Activated CD4-positive, alpha-beta T cell treated with anti-CD3 and anti-CD28 coated beads, Interleukin-2, Interleukin-4, amounts not matched to agents 100 ng/mL and 50 ng/mL, durations not matched to agents 16 hours and 8 hours (primary cell): ENCODE results near the gene BTG4.
A peak's percentile ranks its signal among the peaks of the same experiment; 100 is the strongest.

Experiments
- DNase-seq: peaks from one replicate; pipeline ENCODE4 v3.0.0-alpha.2; 2020; ENCODE audit warnings: low spot score

BTG4 gene

GRCh38 chr11:111512296-111513239 is at the start of gene BTG4:
TSS of gene BTG4 (minus strand) at chr11:111512386. CDS start at chr11:111498776, 13,610 bp downstream.
- DNase-seq = no peak

GRCh38 chr11:111561791-111562325 is 49.7 kb upstream of the BTG4 start:
- DNase-seq = no peak

GRCh38 chr11:111561306-111561705 is 49.1 kb upstream of the BTG4 start:
- DNase-seq = no peak

- no peak for DNase-seq
Measured at GRCh38 chr11:111560800-111561199, 48.6 kb upstream of the BTG4 start.

- no peak for DNase-seq
Measured at GRCh38 chr11:111559800-111560464, 47.7 kb upstream of the BTG4 start.

- no peak for DNase-seq
Measured at GRCh38 chr11:111557425-111558111, 45.4 kb upstream of the BTG4 start.

GRCh38 chr11:111555255-111555654 is 43.1 kb upstream of the BTG4 start:
- no peak for DNase-seq

GRCh38 chr11:111554532-111554931 is 42.3 kb upstream of the BTG4 start:
- DNase-seq = no peak

- no peak for DNase-seq
Measured at GRCh38 chr11:111550258-111550657, 38.1 kb upstream of the BTG4 start.

- no peak for DNase-seq
Measured at GRCh38 chr11:111549869-111550203, 37.6 kb upstream of the BTG4 start.

GRCh38 chr11:111549196-111549868 is 37.1 kb upstream of the BTG4 start:
- DNase-seq = no peak

- no peak for DNase-seq
Measured at GRCh38 chr11:111548525-111548924, 36.3 kb upstream of the BTG4 start.

- no peak for DNase-seq
Measured at GRCh38 chr11:111542606-111543275, 30.6 kb upstream of the BTG4 start.

GRCh38 chr11:111541254-111542061 is 29.3 kb upstream of the BTG4 start:
- DNase-seq = no peak

GRCh38 chr11:111540937-111541253 is 28.7 kb upstream of the BTG4 start:
- no peak for DNase-seq

GRCh38 chr11:111540114-111540936 is 28.1 kb upstream of the BTG4 start, which contains the start of gene LAYN:
TSS of gene LAYN (plus strand) at chr11:111540720. CDS start at chr11:111540844, 124 bp downstream.
- DNase-seq = no peak

- no peak for DNase-seq
Measured at GRCh38 chr11:111539426-111540113, 27.4 kb upstream of the BTG4 start.

GRCh38 chr11:111538407-111539114 is 26.4 kb upstream of the BTG4 start:
- peak; percentile 21 for DNase-seq
